GM12878 (cell line): ENCODE measurements around the gene ZSCAN9. TPM values are rescaled to one million over a fixed set of nuclear protein-coding genes. Genes with fewer than 3 reads are reported as not detected.

Experiments used
- ATAC-seq: fragments of 200-7000 bp; cut with Tn5 transposase; 3 replicates; pipeline ENCODE4 v1.9.1; 2020; ENCODE audit warnings: mild to moderate bottlenecking, moderate library complexity
- BruUV-seq: library from RNA; stranded (reverse); fragments of 400-500 nt; replicated peaks from 2 replicates; lab custom pipeline; 2021; lab: Mats Ljungman, UMichigan
- CTCF ChIA-PET: fragments of 300-600 bp; sonication (Branson Sonifier 250); formaldehyde crosslinking; extraction: SDS; loops from one replicate; lab custom pipeline; 2021; ENCODE audit warnings: inconsistent platforms; lab: Yijun Ruan, JAX
- POLR2A ChIA-PET: fragments of 350-600 bp; formaldehyde crosslinking; extraction: SDS; loops from one replicate; lab custom pipeline; 2021; ENCODE audit warnings: inconsistent platforms; lab: Charles Lee
- RAD21 ChIA-PET: fragments of 300-600 bp; sonication (Branson Sonifier 250); formaldehyde crosslinking; loops from one replicate; lab custom pipeline; 2023; ENCODE audit warnings: antibody characterized with exemption; ENCODE audit not compliant: unreplicated experiment; lab: Charles Lee
- SMC1A ChIA-PET: fragments of 300-600 bp; sonication (Branson Sonifier 250); formaldehyde crosslinking; loops from one replicate; lab custom pipeline; 2023; ENCODE audit not compliant: unreplicated experiment, uncharacterized antibody; lab: Charles Lee
- DNase-seq: peaks from one replicate; pipeline ENCODE4 v3.0.0-alpha.2; 2011; ENCODE audit warnings: low read depth, low spot score
- FAIRE-seq: peaks from 3 replicates; lab custom pipeline; 2011; peaks lifted over from hg19 to GRCh38; lab: Jason Lieb, UNC
- H2AFZ ChIP-seq: 2 replicates; pipeline ENCODE4 v1.6.0; 2011; ENCODE audit warnings: low read depth, low read length, control low read depth; ENCODE audit not compliant: control insufficient read depth
- H3K27ac ChIP-seq: 2 replicates; pipeline ENCODE4 v1.5.1; 2011; ENCODE audit warnings: control low read depth; ENCODE audit not compliant: control insufficient read depth, insufficient read depth
- H3K27me3 ChIP-seq, 2 experiments: replicated peaks in 1 of 2; 2 replicates each; pipeline versions ENCODE4 v1.6.0 to v1.6.1; 2011; ENCODE audit warnings: low read length in 1 of 2; ENCODE audit not compliant: control insufficient read depth in 2 of 2, insufficient read depth in 2 of 2
- H3K36me3 ChIP-seq, 2 experiments: 2 replicates each; pipeline ENCODE4 v1.5.1; 2011; ENCODE audit warnings: low read length in 1 of 2; ENCODE audit not compliant: control insufficient read depth in 2 of 2, insufficient read depth in 2 of 2
- H3K4me1 ChIP-seq: 2 replicates; pipeline ENCODE4 v1.6.1; 2011; ENCODE audit warnings: mild to moderate bottlenecking, low read length, moderate library complexity, mixed read lengths; ENCODE audit not compliant: control insufficient read depth, insufficient read depth
- H3K4me2 ChIP-seq: 2 replicates; pipeline ENCODE4 v1.6.0; 2011; ENCODE audit warnings: control low read depth; ENCODE audit not compliant: control insufficient read depth, insufficient read depth
- H3K4me3 ChIP-seq: fragments of 200-600 bp; sonication (generic); 2 replicates; pipeline ENCODE4 v1.5.1; 2016
- H3K79me2 ChIP-seq: 2 replicates; pipeline ENCODE4 v1.6.0; 2011; ENCODE audit warnings: low read length; ENCODE audit not compliant: control insufficient read depth, insufficient read depth
- H3K9ac ChIP-seq: 2 replicates; pipeline ENCODE4 v1.8.0; 2011; ENCODE audit warnings: low read length, control low read depth, mixed read lengths; ENCODE audit not compliant: control insufficient read depth, insufficient read depth
- H3K9me3 ChIP-seq: replicated peaks from 3 replicates; pipeline ENCODE4 v1.5.1; 2011; ENCODE audit warnings: mild to moderate bottlenecking, low read length; ENCODE audit not compliant: control insufficient read depth, insufficient read depth
- H4K20me1 ChIP-seq: 2 replicates; pipeline ENCODE4 v1.6.0; 2011; ENCODE audit not compliant: control insufficient read depth, insufficient read depth
- ATF7 ChIP-seq: fragments of 450-650 bp; IDR thresholded peaks from 2 replicates; pipeline ENCODE4 v1.6.1; 2016; ENCODE audit warnings: low read depth, mild to moderate bottlenecking
- CEBPB ChIP-seq, 2 experiments: fragments of 150-350 bp in 1 of 2; IDR thresholded peaks; 2 replicates each; pipeline ENCODE4 v1.6.1; 2012 to 2014; ENCODE audit warnings: low read depth in 2 of 2, low read length in 2 of 2, borderline replicate concordance in 1 of 2, inconsistent platforms in 1 of 2
- WGBS: methylation state at CpG from one replicate; pipeline ENCODE4 v1.1.6; 2016; ENCODE audit warnings: low lambda C conversion rate; ENCODE audit not compliant: insufficient replicate concordance, insufficient coverage; ENCODE audit errors: missing lambda C conversion rate; 5-methylcytosine and 5-hydroxymethylcytosine counted together
- in situ Hi-C: fragments of 300-500 bp; cut with MboI; formaldehyde crosslinking; loops from 9 replicates; pipeline ENCODE4 v1.14.3; 2018; ENCODE audit warnings: mixed read lengths
- intact Hi-C: fragments of 100-400 bp; cut with micrococcal nuclease; formaldehyde crosslinking; loops from one replicate; pipeline ENCODE4 v1.14.2; 2022; ENCODE audit not compliant: unreplicated experiment
- polyA plus RNA-seq, 11 experiments: library from polyadenylated mRNA; depleted of rRNA in 4 of 11; unstranded in 6 of 11; stranded (reverse) in 5 of 11; fragments of >200 nt; fragmentation: Nextera tagmentation in 4 of 11; fragmentation: Illumina TruSeq in 1 of 11; extraction: Ambion mirVana in 4 of 11; extraction: Trizol in 1 of 11; gene quantifications; 1 replicate in 1 of 11; 2 replicates in 10 of 11; pipeline versions ENCODE4 v1.2.1 to v1.2.3, GENCODE V29; 2011 to 2016; ENCODE audit warnings: inconsistent platforms in 2 of 11, missing spikeins in 2 of 11, low read depth in 1 of 11
- total RNA-seq, 4 experiments: library from RNA; depleted of rRNA in 3 of 4; stranded (reverse); fragments of >200 nt in 3 of 4; fragmentation: Illumina TruSeq in 1 of 4; extraction: Trizol in 1 of 4; gene quantifications; 2 replicates each; pipeline versions ENCODE4 v1.2.1 to v1.2.3, GENCODE V29; 2013 to 2021

Gene ZSCAN9
- total and polyA plus RNA-seq, 10 of the 15 experiments (the other 5 are each of a cell fraction or from before 2014, with no cell fraction given): 8.1 to 28.7 (median 17.4) TPM

- no peaks in the 10 kb centered on the region; a peak in 1 of 4 replicates for H3K27me3 ChIP-seq
- H3K4me3 ChIP-seq: peak overlapping the region; percentile 83; the same call in 1 of the 2 replicates
- no peaks in the 10 kb centered on the region; the same call in 2 of the 3 replicates for H3K9me3 ChIP-seq
- H3K4me1 ChIP-seq: peaks cover 3% of the 10 kb centered on the region; the same call in 1 of the 2 replicates
- H3K27ac ChIP-seq: no peak overlapping the region
- intact Hi-C loops: loop anchor here (10.0 kb wide), 1 partner anchor 727 kb away; no protein-coding TSS in a partner anchor
- H2AFZ ChIP-seq: no peak overlapping the region
- DNase-seq (no peak), ATAC-seq (no peak), FAIRE-seq (no peak)
- SMC1A ChIA-PET: interaction anchor here (1.1 to 1.9 kb wide), 5 partner anchors 39 to 166 kb away, joined by 3 to 12 read pairs (median 4); partner anchors contain the start of genes ZKSCAN8 and ZSCAN26
- no peak overlapping the region for H3K9ac ChIP-seq
- CTCF ChIA-PET: interaction anchor here (1.2 to 1.8 kb wide), 5 partner anchors 34 to 181 kb away, joined by 3 to 6 read pairs (median 4); partner anchors contain the start of gene ZKSCAN4
- 96% methylated on average over 12 of the region's 12 CpGs for WGBS
- in situ Hi-C loops: loop anchor here (5.0 kb wide), 1 partner anchor 76 kb away; the partner anchor contains the start of gene ZKSCAN8
- peak overlapping the region; percentile 89 for H3K4me2 ChIP-seq
- no peaks in the 10 kb centered on the region for H4K20me1 ChIP-seq
- H3K36me3 ChIP-seq: no peaks in the 10 kb centered on the region
- RAD21 ChIA-PET: interaction anchor here (0.7 to 1.5 kb wide), 6 partner anchors 35 to 362 kb away, joined by 3 to 9 read pairs (median 4); partner anchors contain the start of genes ZKSCAN4 and ZKSCAN8
- BruUV-seq: no TSS peak
- no peaks in the 10 kb centered on the region for H3K79me2 ChIP-seq
- TF ChIP-seq CEBPB (IDR thresholded peaks at IDR 0.05; ENCODE audit: borderline replicate concordance in 1 of 2, low read depth in 2 of 2, low read length in 2 of 2) (no peak), ATF7 (no peak)
- POLR2A ChIA-PET: interaction anchor here (0.8 to 1.3 kb wide), 5 partner anchors 34 to 143 kb away, joined by 3 to 7 read pairs (median 4); partner anchors contain the start of genes ZKSCAN4 and ZSCAN26
Measured at GRCh38 chr6:28217890-28218289, 7.2 kb upstream of the ZSCAN9 start.
